ENCODE results near the gene NRG3.

The NRG3 gene

GRCh38 chr10:82411416-82411815, 536.4 kb downstream of the NRG3 start:
- Mint-ChIP-seq H3K9me3 (peaks cover 6% of the 10 kb centered on the region), H3K27me3 (no peaks in the 10 kb centered on the region), H3K4me1 (no peaks in the 10 kb centered on the region), H3K4me3 (no peak overlapping the region), H3K36me3 (no peaks in the 10 kb centered on the region), H3K27ac (no peak overlapping the region)
- DNase-seq (ENCODE audit: low spot score in 2 of 2): no peak
- no peak for ATAC-seq (ENCODE audit: low read depth)

- ATAC-seq (ENCODE audit: low read depth): no peak
- Mint-ChIP-seq H3K27me3 (no peaks in the 10 kb centered on the region), H3K4me3 (no peak overlapping the region)
Observed at GRCh38 chr10:82420001-82420400, 545.0 kb downstream of the NRG3 start.

GRCh38 chr10:82429302-82429701, 554.3 kb downstream of the NRG3 start:
- DNase-seq (ENCODE audit: low spot score in 2 of 2): no peak
- Mint-ChIP-seq H3K27ac (no peak overlapping the region), H3K27me3 (no peaks in the 10 kb centered on the region), H3K4me3 (no peak overlapping the region), H3K4me1 (no peaks in the 10 kb centered on the region), H3K36me3 (no peaks in the 10 kb centered on the region), H3K9me3 (peaks cover 19% of the 10 kb centered on the region)
- ATAC-seq (ENCODE audit: low read depth): no peak

More at GRCh38 chr10:82420001-82420400, 545.0 kb downstream of the NRG3 start:
- H3K4me1 Mint-ChIP-seq: no peaks in the 10 kb centered on the region
- no peaks in the 10 kb centered on the region for H3K36me3 Mint-ChIP-seq
- H3K9me3 Mint-ChIP-seq: peaks cover 2% of the 10 kb centered on the region
- H3K27ac Mint-ChIP-seq: no peak overlapping the region
- no peak for DNase-seq (ENCODE audit: low spot score in 2 of 2)

- DNase-seq (ENCODE audit: low spot score in 2 of 2) (no peak), ATAC-seq (ENCODE audit: low read depth) (no peak)
- no peaks in the 10 kb centered on the region for H3K4me1 Mint-ChIP-seq
- H3K4me3 Mint-ChIP-seq: no peak overlapping the region
- no peak overlapping the region for H3K27ac Mint-ChIP-seq
- no peaks in the 10 kb centered on the region for H3K27me3 Mint-ChIP-seq
- H3K9me3 Mint-ChIP-seq: no peaks in the 10 kb centered on the region
- H3K36me3 Mint-ChIP-seq: no peaks in the 10 kb centered on the region
Observed at GRCh38 chr10:82438277-82438676, 563.3 kb downstream of the NRG3 start.

- Mint-ChIP-seq H3K27me3 (no peaks in the 10 kb centered on the region), H3K9me3 (peaks cover 2% of the 10 kb centered on the region)
- no peak for ATAC-seq (ENCODE audit: low read depth)
Observed at GRCh38 chr10:82440775-82441174, 565.8 kb downstream of the NRG3 start.

GRCh38 chr10:82452046-82452445, 577.1 kb downstream of the NRG3 start:
- Mint-ChIP-seq H3K4me1 (no peaks in the 10 kb centered on the region), H3K27me3 (no peaks in the 10 kb centered on the region), H3K36me3 (no peaks in the 10 kb centered on the region), H3K27ac (no peak overlapping the region), H3K9me3 (no peaks in the 10 kb centered on the region), H3K4me3 (no peak overlapping the region)
- DNase-seq (ENCODE audit: low spot score in 2 of 2) (no peak), ATAC-seq (ENCODE audit: low read depth) (no peak)

More at GRCh38 chr10:82440775-82441174, 565.8 kb downstream of the NRG3 start:
- no peak overlapping the region for H3K27ac Mint-ChIP-seq
- no peaks in the 10 kb centered on the region for H3K4me1 Mint-ChIP-seq
- no peaks in the 10 kb centered on the region for H3K36me3 Mint-ChIP-seq
- no peak overlapping the region for H3K4me3 Mint-ChIP-seq
- DNase-seq (ENCODE audit: low spot score in 2 of 2): no peak

- Mint-ChIP-seq H3K4me3 (no peak overlapping the region), H3K4me1 (no peaks in the 10 kb centered on the region), H3K36me3 (no peaks in the 10 kb centered on the region), H3K27ac (no peak overlapping the region), H3K9me3 (no peaks in the 10 kb centered on the region), H3K27me3 (no peaks in the 10 kb centered on the region)
- DNase-seq (ENCODE audit: low spot score in 2 of 2): no peak
- no peak for ATAC-seq (ENCODE audit: low read depth)
Observed at GRCh38 chr10:82452676-82453075, 577.7 kb downstream of the NRG3 start.

- Mint-ChIP-seq H3K27me3 (no peaks in the 10 kb centered on the region), H3K27ac (no peak overlapping the region), H3K4me1 (no peaks in the 10 kb centered on the region), H3K4me3 (no peak overlapping the region), H3K36me3 (no peaks in the 10 kb centered on the region), H3K9me3 (no peaks in the 10 kb centered on the region)
- DNase-seq (ENCODE audit: low spot score in 2 of 2) (no peak), ATAC-seq (ENCODE audit: low read depth) (no peak)
Observed at GRCh38 chr10:82453678-82454293, 578.8 kb downstream of the NRG3 start.

GRCh38 chr10:82462910-82463551, 588.0 kb downstream of the NRG3 start:
- Mint-ChIP-seq H3K27me3 (no peaks in the 10 kb centered on the region), H3K4me1 (no peaks in the 10 kb centered on the region), H3K9me3 (peaks cover 7% of the 10 kb centered on the region), H3K36me3 (no peaks in the 10 kb centered on the region), H3K27ac (no peak overlapping the region), H3K4me3 (no peak overlapping the region)
- no peak for DNase-seq (ENCODE audit: low spot score in 2 of 2)
- no peak for ATAC-seq (ENCODE audit: low read depth)

GRCh38 chr10:82463614-82464013, 588.6 kb downstream of the NRG3 start:
- H3K27me3 Mint-ChIP-seq: no peaks in the 10 kb centered on the region

GRCh38 chr10:82464191-82464818, 589.3 kb downstream of the NRG3 start:
- Mint-ChIP-seq H3K27me3 (no peaks in the 10 kb centered on the region), H3K4me1 (no peaks in the 10 kb centered on the region), H3K4me3 (no peak overlapping the region), H3K36me3 (no peaks in the 10 kb centered on the region), H3K27ac (no peak overlapping the region), H3K9me3 (peaks cover 6% of the 10 kb centered on the region)
- ATAC-seq (ENCODE audit: low read depth) (no peak), DNase-seq (ENCODE audit: low spot score in 2 of 2) (no peak)

More at GRCh38 chr10:82463614-82464013, 588.6 kb downstream of the NRG3 start:
- no peaks in the 10 kb centered on the region for H3K36me3 Mint-ChIP-seq
- peaks cover 8% of the 10 kb centered on the region for H3K9me3 Mint-ChIP-seq
- ATAC-seq (ENCODE audit: low read depth) (no peak), DNase-seq (ENCODE audit: low spot score in 2 of 2) (no peak)
- H3K27ac Mint-ChIP-seq: no peak overlapping the region
- H3K4me3 Mint-ChIP-seq: no peak overlapping the region
- H3K4me1 Mint-ChIP-seq: no peaks in the 10 kb centered on the region

- H3K27me3 Mint-ChIP-seq: no peaks in the 10 kb centered on the region
- H3K27ac Mint-ChIP-seq: no peak overlapping the region
- no peak for DNase-seq (ENCODE audit: low spot score in 2 of 2)
- H3K4me3 Mint-ChIP-seq: no peak overlapping the region
- H3K36me3 Mint-ChIP-seq: no peaks in the 10 kb centered on the region
- H3K4me1 Mint-ChIP-seq: no peaks in the 10 kb centered on the region
- no peak for ATAC-seq (ENCODE audit: low read depth)
- H3K9me3 Mint-ChIP-seq: peaks cover 6% of the 10 kb centered on the region
Observed at GRCh38 chr10:82464966-82465365, 590.0 kb downstream of the NRG3 start.

GRCh38 chr10:82468453-82468852, 593.5 kb downstream of the NRG3 start:
- Mint-ChIP-seq H3K4me3 (no peak overlapping the region), H3K4me1 (no peaks in the 10 kb centered on the region), H3K36me3 (no peaks in the 10 kb centered on the region), H3K9me3 (peaks cover 1% of the 10 kb centered on the region), H3K27ac (no peak overlapping the region), H3K27me3 (no peaks in the 10 kb centered on the region)
- ATAC-seq (ENCODE audit: low read depth) (no peak), DNase-seq (ENCODE audit: low spot score in 2 of 2) (no peak)

- Mint-ChIP-seq H3K27me3 (no peaks in the 10 kb centered on the region), H3K4me1 (no peaks in the 10 kb centered on the region), H3K4me3 (no peak overlapping the region), H3K27ac (no peak overlapping the region), H3K9me3 (peaks cover 11% of the 10 kb centered on the region), H3K36me3 (no peaks in the 10 kb centered on the region)
- DNase-seq (ENCODE audit: low spot score in 2 of 2) (no peak), ATAC-seq (ENCODE audit: low read depth) (no peak)
Observed at GRCh38 chr10:82472406-82473335, 597.7 kb downstream of the NRG3 start.

Data from memory B cell (primary cell).